AG10803 (cell line): ENCODE data around the gene PLEKHH1.

Experiments used
- DNase-seq: peaks from one replicate; pipeline ENCODE4 v3.0.0; 2010; ENCODE audit warnings: low read depth
- H3K4me3 ChIP-seq: 2 replicates; pipeline ENCODE4 v1.5.1; 2011; ENCODE audit warnings: mild to moderate bottlenecking, low read length, control low read depth
- TF ChIP-seq, protein P1 (sequence below): conservative IDR thresholded peaks from 2 replicates; pipeline ENCODE4 v1.5.1; 2011; ENCODE audit warnings: mild to moderate bottlenecking, low read length, control low read depth, inconsistent platforms

PLEKHH1 gene

DNA sequence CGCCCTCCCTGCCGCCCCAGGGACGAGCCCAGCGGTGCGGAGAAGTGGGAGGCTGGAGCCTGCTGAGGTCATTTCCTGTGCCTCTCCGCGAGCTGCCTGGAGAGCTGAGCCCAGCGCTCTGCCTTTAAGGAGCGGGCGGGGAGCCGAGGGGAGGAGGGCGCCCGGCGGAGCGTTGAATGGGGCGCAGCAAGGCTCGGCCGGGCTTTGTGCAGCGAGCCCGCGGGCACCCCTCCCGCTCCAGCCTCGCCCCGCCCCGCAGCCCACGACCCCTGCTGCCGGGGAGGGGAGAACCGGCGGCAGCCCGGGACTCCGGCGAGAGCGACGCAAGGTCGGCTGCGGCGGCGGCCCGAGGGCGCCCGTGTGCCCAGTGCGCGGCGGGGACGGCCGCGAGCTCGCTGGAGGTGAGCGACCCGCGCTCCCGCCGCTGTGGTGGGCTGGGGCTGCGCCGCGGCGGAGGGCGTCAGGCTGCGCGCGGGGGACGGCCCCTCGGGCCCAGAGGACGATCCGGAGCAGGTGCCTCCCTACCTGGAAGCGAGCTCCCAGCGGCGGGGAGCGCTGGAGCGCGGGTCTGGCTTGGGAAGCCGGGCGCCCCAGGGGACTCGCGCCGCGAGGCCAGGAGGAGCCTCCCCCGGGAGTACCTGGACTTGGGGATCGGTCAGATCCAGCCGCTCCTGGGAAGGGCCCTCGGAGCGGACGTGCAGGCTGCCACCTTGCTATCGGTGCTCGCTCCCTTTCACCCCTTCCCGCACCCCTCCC is at the start of gene PLEKHH1:
TSS of gene PLEKHH1 (plus strand) at position 293 of the 756 bp plus-strand sequence. CDS start 8,578 bp downstream, outside the sequence.
- DNase-seq, result peak; percentile 59
- TF ChIP-seq, protein P1, sequence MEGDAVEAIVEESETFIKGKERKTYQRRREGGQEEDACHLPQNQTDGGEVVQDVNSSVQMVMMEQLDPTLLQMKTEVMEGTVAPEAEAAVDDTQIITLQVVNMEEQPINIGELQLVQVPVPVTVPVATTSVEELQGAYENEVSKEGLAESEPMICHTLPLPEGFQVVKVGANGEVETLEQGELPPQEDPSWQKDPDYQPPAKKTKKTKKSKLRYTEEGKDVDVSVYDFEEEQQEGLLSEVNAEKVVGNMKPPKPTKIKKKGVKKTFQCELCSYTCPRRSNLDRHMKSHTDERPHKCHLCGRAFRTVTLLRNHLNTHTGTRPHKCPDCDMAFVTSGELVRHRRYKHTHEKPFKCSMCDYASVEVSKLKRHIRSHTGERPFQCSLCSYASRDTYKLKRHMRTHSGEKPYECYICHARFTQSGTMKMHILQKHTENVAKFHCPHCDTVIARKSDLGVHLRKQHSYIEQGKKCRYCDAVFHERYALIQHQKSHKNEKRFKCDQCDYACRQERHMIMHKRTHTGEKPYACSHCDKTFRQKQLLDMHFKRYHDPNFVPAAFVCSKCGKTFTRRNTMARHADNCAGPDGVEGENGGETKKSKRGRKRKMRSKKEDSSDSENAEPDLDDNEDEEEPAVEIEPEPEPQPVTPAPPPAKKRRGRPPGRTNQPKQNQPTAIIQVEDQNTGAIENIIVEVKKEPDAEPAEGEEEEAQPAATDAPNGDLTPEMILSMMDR, result no peak
- H3K4me3 ChIP-seq, result peak within 1 kb of the TSS; percentile 59

DNA sequence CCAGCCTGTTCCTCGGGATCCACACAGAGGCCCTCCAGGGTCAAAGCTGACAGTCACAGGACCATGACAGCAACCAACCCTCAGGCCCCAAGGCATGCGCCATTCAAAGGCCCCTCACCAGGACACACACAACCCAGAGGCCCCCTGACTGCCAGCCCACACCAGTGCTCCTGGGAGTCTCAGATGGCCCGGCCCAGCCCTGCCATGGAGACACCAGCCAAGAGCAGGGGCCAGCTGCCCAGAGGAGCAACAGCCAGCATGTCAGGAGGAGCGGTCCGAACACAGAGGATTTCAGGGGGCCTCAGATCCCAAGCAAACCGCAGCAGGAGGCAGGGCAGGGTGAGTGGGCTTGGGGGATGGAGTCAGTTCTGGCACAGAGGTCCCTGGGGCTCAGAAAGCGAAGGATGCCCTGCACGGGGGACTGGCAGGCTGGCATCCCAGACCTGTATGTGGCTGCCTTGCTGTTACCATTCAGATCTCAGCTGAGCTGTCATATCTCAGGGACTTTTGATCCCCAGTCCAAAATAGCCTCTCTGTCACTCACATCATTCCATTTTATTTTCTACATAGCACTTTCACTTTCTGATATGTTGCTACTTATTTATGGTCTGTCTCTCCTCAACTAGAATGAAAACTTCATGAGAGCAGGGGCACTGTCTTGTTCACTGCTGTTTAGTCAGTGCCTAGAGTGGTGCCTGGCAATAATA is 49.4 kb upstream of the PLEKHH1 start:
- DNase-seq, result no peak
- H3K4me3 ChIP-seq, result no peak overlapping the region
- TF ChIP-seq, protein P1, result no peak

DNA sequence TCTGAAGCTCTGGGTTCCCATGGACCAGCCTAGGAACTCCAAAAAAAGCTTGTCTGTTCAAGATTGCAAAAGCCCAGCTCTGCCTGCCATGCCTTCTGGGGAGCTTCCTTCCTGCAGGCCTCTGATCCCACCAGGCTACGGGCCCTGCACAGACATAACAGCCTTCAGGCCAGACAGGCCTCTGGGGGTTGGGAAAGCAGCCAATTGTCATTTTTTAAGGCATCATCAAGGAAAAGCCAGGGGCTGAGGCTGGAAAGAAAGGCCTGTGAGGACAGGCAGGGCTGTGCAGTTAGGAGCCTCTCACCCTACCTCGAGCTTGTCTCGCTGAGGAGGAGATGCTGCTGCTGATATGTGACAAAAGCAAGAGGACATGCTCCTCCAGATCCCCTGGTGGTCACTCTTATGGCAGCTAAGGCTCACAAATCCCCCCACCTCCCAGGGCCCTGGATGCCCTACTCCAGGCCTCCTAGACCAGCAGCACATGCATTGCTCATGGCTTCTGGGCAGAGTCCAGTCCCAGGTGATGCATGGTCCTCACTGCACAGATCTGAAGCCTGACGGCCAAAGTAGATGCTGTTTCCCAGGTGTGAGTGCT is 47.5 kb upstream of the PLEKHH1 start:
- DNase-seq, result peak; percentile 35

DNA sequence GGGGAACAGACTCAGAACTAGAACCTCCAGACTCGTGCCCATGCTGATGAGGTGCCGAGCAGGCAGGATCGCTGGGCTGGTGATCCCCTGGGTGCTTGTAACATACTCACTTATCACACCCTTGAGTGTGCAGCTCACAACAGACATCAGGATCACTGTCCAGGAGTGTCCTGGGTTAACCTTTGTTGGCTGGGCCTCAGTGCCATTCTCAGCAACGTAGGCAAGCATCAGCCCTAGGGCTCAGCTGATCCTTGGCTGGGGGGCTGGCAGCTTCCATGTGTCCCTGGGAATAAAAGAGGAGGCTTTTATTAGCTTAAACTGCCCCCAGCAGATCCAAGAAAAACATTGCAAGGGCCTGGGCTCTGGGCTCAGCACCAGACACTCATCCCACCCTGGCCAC is 46.2 kb upstream of the PLEKHH1 start:
- TF ChIP-seq, protein P1, result no peak
- no peak overlapping the region for H3K4me3 ChIP-seq
- no peak for DNase-seq

More for the DNA sequence above, 47.5 kb upstream of the PLEKHH1 start:
- no peak overlapping the region for H3K4me3 ChIP-seq
- TF ChIP-seq, protein P1, result no peak

DNA sequence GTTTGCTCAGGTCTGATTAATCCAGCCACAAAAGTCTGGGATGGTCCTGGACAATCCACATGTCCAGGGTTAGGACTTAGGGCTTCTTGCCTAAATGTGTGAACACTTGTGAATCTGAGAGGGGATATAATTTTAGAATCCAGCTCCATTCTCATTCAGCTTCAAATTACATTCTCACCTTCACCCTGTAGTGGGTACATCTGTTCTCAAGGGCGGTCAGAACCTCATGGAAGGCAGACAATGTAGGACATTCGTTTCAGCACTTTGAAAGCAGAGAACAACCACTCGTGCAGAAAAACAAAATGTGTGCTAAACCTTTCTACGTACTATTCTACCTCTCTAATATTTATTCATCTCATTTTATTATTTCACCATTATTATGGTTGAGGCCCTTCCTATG is 45.8 kb upstream of the PLEKHH1 start:
- TF ChIP-seq, protein P1, result no peak
- no peak overlapping the region for H3K4me3 ChIP-seq
- DNase-seq, result no peak

DNA sequence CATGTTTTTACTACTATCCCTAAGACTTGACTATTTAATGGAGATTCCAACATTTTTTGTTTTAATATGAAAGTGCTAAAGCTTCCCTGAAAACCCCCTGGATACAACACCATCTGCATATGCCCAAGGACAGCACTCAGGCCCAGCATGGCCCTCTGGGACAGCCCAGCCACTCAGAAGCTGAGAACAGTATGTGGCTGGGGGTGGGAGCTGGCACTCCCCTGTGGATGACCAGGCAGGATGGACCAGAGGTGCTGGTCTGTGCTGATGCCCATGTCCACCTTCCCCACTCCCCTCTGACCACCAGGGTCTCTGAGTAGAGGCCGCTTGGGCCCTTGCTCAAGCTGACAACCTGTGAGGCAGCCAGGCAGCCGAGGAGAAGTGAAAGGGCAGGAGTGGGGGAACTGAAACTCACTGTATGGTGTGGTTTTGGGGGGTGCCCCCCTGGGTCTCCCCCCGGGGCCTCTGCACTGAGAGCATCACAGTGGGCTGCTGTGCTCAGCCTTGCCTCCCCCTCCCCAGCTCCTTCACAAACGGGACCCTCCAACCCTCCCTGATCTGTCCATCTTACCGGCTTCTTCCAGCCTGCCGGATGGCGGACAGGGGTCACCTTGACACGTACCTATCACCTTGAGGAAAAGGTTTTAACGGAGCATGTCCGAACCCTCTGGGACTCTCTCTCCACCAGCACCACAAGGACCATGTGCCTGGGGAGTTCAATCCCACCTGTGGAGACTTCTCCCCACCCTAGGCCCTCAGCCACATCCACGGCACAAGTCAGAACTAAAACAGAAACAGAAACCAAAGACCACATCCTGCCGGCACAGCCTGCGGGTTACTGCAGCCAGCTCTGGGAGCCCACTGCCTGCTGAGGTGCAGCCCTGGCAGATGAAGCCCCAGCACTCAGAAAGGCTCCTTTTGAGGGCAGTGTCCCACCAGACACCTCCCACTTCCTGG is 44.9 kb upstream of the PLEKHH1 start, which contains the start of gene TMEM229B:
TSS of gene TMEM229B (minus strand) at position 785 of the 957 bp plus-strand sequence. CDS start 14,798 bp downstream, outside the sequence.
- no peak for DNase-seq
- TF ChIP-seq, protein P1, result no peak
- H3K4me3 ChIP-seq, result no peak within 1 kb of the TSS
